Activated T-helper 1 cell treated with anti-CD3 and anti-CD28 coated beads, Interleukin-12 subunit alpha, Interleukin-12 subunit beta, Interleukin-2, Interleukin-4 antibody, amounts not matched to agents 30 ng/mL and 10 ng/mL and 1 ng/mL, durations not matched to agents 14 hours and 24 hours and 36 hours (primary cell): ENCODE results near the gene CAGE1. TPM values are rescaled to one million over a fixed set of nuclear protein-coding genes. Genes with fewer than 3 reads are reported as not detected.
A peak's percentile ranks its signal among the peaks of the same experiment; 100 is the strongest.
"Not testable (repeated sequence)": the region's sequence is repeated elsewhere in the genome, so short reads cannot be mapped to it uniquely, and the experiment has no call there.

Experiments used
- DNase-seq: peaks from one replicate; pipeline ENCODE4 v3.0.0; 2021; ENCODE audit warnings: low spot score
- H3K27ac Mint-ChIP-seq: one replicate; pipeline ENCODE4 v1.8.0; 2021; ENCODE audit warnings: mild to moderate bottlenecking, mixed read lengths
- H3K27me3 Mint-ChIP-seq: one replicate; pipeline ENCODE4 v1.8.0; 2022; ENCODE audit warnings: mild to moderate bottlenecking, moderate library complexity, mixed read lengths; ENCODE audit not compliant: insufficient read depth
- H3K36me3 Mint-ChIP-seq: one replicate; pipeline ENCODE4 v1.8.0; 2021; ENCODE audit warnings: low read depth, mixed read lengths
- H3K4me1 Mint-ChIP-seq: one replicate; pipeline ENCODE4 v1.8.0; 2021; ENCODE audit warnings: low read depth, mixed read lengths
- H3K4me3 Mint-ChIP-seq: one replicate; pipeline ENCODE4 v1.8.0; 2021; ENCODE audit warnings: mild to moderate bottlenecking, moderate library complexity, mixed read lengths
- H3K9me3 Mint-ChIP-seq: one replicate; pipeline ENCODE4 v1.8.0; 2021; ENCODE audit warnings: mixed read lengths
- intact Hi-C: fragments of 100-400 bp; cut with micrococcal nuclease; formaldehyde crosslinking; loops from one replicate; pipeline ENCODE4 v1.15.1; 2024
- total RNA-seq: library from RNA; stranded (reverse); gene quantifications from 2 replicates; pipeline ENCODE4 v1.2.3, GENCODE V29; 2022

Gene CAGE1
- total RNA-seq, 1 donor from 2014 or later = 0.13 TPM

GRCh38 chr6:7324520-7324919, 65.0 kb downstream of the CAGE1 start:
- no peak for DNase-seq
- intact Hi-C loops = no loop called here
- Mint-ChIP-seq H3K36me3 (no peaks in the 10 kb centered on the region), H3K4me1 (peaks cover 5% of the 10 kb centered on the region), H3K27ac (no peak overlapping the region), H3K27me3 (peaks cover 9% of the 10 kb centered on the region), H3K9me3 (no peaks in the 10 kb centered on the region), H3K4me3 (no peak overlapping the region)

- Mint-ChIP-seq H3K9me3 (no peaks in the 10 kb centered on the region), H3K4me3 (no peak overlapping the region), H3K36me3 (no peaks in the 10 kb centered on the region), H3K4me1 (peaks cover 5% of the 10 kb centered on the region), H3K27me3 (peaks cover 7% of the 10 kb centered on the region), H3K27ac (no peak overlapping the region)
- no peak for DNase-seq
- intact Hi-C loops = no loop called here
Measured at GRCh38 chr6:7323074-7323473, 66.5 kb downstream of the CAGE1 start.

- H3K4me1 Mint-ChIP-seq, H3K36me3 Mint-ChIP-seq, DNase-seq, H3K27me3 Mint-ChIP-seq, H3K4me3 Mint-ChIP-seq, H3K27ac Mint-ChIP-seq, H3K9me3 Mint-ChIP-seq, intact Hi-C loops: not testable (repeated sequence)
Measured at GRCh38 chr6:7321866-7322265, 67.7 kb downstream of the CAGE1 start.

GRCh38 chr6:7319406-7319805, 70.1 kb downstream of the CAGE1 start:
- H3K4me3 Mint-ChIP-seq, H3K36me3 Mint-ChIP-seq, H3K9me3 Mint-ChIP-seq, H3K27me3 Mint-ChIP-seq, H3K4me1 Mint-ChIP-seq, H3K27ac Mint-ChIP-seq, intact Hi-C loops, DNase-seq: not testable (repeated sequence)

- H3K4me3 Mint-ChIP-seq = no peak overlapping the region
- intact Hi-C loops = no loop called here
- H3K27me3 Mint-ChIP-seq = no peaks in the 10 kb centered on the region
- no peak for DNase-seq
- no peaks in the 10 kb centered on the region for H3K9me3 Mint-ChIP-seq
- peaks cover 9% of the 10 kb centered on the region for H3K4me1 Mint-ChIP-seq
- no peak overlapping the region for H3K27ac Mint-ChIP-seq
- no peaks in the 10 kb centered on the region for H3K36me3 Mint-ChIP-seq
Measured at GRCh38 chr6:7317538-7317937, 72.0 kb downstream of the CAGE1 start.

GRCh38 chr6:7316658-7317533, 72.6 kb downstream of the CAGE1 start:
- peaks cover 12% of the 10 kb centered on the region for H3K4me1 Mint-ChIP-seq
- H3K9me3 Mint-ChIP-seq = no peaks in the 10 kb centered on the region
- H3K27ac Mint-ChIP-seq = no peak overlapping the region
- DNase-seq = no peak
- H3K36me3 Mint-ChIP-seq = peaks cover 3% of the 10 kb centered on the region
- H3K27me3 Mint-ChIP-seq = no peaks in the 10 kb centered on the region
- intact Hi-C loops = no loop called here
- H3K4me3 Mint-ChIP-seq = no peak overlapping the region

GRCh38 chr6:7315948-7316365, 73.6 kb downstream of the CAGE1 start:
- Mint-ChIP-seq H3K27ac (no peak overlapping the region), H3K9me3 (no peaks in the 10 kb centered on the region), H3K4me3 (no peak overlapping the region), H3K4me1 (peaks cover 22% of the 10 kb centered on the region), H3K36me3 (peaks cover 8% of the 10 kb centered on the region), H3K27me3 (no peaks in the 10 kb centered on the region)
- intact Hi-C loops = no loop called here
- DNase-seq = no peak

- intact Hi-C loops, H3K36me3 Mint-ChIP-seq, H3K9me3 Mint-ChIP-seq, H3K27me3 Mint-ChIP-seq, DNase-seq, H3K4me3 Mint-ChIP-seq, H3K27ac Mint-ChIP-seq: not testable (repeated sequence)
- peaks cover 23% of the 10 kb centered on the region for H3K4me1 Mint-ChIP-seq
Measured at GRCh38 chr6:7315087-7315947, 74.2 kb downstream of the CAGE1 start.

- intact Hi-C loops = loop anchor here (5.0 kb wide), 2 partner anchors 413 to 598 kb away; partner anchors contain the start of genes BMP6 and TXNDC5
- DNase-seq = no peak
- Mint-ChIP-seq H3K4me1 (peaks cover 23% of the 10 kb centered on the region), H3K4me3 (no peak overlapping the region), H3K9me3 (peaks cover 7% of the 10 kb centered on the region), H3K27me3 (no peaks in the 10 kb centered on the region), H3K27ac (no peak overlapping the region), H3K36me3 (peaks cover 17% of the 10 kb centered on the region)
Measured at GRCh38 chr6:7314414-7314813, 75.1 kb downstream of the CAGE1 start.

GRCh38 chr6:7313505-7314165, 75.9 kb downstream of the CAGE1 start:
- intact Hi-C loops = loop anchor here (1.0 to 5.0 kb wide), 9 partner anchors 17 to 1121 kb away; partner anchors contain the start of genes BMP6, CAGE1, EEF1E1 and RIOK1
- no peak for DNase-seq
- H3K27ac Mint-ChIP-seq = peak overlapping the region; percentile 92
- peaks cover 25% of the 10 kb centered on the region for H3K36me3 Mint-ChIP-seq
- H3K9me3 Mint-ChIP-seq = peaks cover 8% of the 10 kb centered on the region
- no peaks in the 10 kb centered on the region for H3K27me3 Mint-ChIP-seq
- H3K4me3 Mint-ChIP-seq = peak overlapping the region; percentile 98
- peaks cover 29% of the 10 kb centered on the region for H3K4me1 Mint-ChIP-seq

GRCh38 chr6:7312616-7313504, 76.7 kb downstream of the CAGE1 start, which contains the start of gene SSR1:
SSR1 (minus strand) TSS chr6:7313199; CDS start chr6:7313120, 79 bp downstream.
- H3K4me1 Mint-ChIP-seq = peaks cover 35% of the 10 kb centered on the region
- H3K4me3 Mint-ChIP-seq = peak within 1 kb of the TSS; percentile 98
- peak within 1 kb of the TSS; percentile 94 for H3K27ac Mint-ChIP-seq
- H3K9me3 Mint-ChIP-seq = peaks cover 8% of the 10 kb centered on the region
- H3K27me3 Mint-ChIP-seq = no peaks in the 10 kb centered on the region
- DNase-seq = peak; percentile 95
- peaks cover 32% of the 10 kb centered on the region for H3K36me3 Mint-ChIP-seq
- intact Hi-C loops = loop anchor here (1.0 to 5.0 kb wide), 10 partner anchors 16 to 1122 kb away; partner anchors contain the start of genes BLOC1S5, BMP6, CAGE1 and EEF1E1
